HUES6 (cell line): ENCODE data around the gene STRA8.

Experiments
- H3K27ac ChIP-seq: 2 replicates; pipeline ENCODE4 v1.7.0; 2013; ENCODE audit warnings: low read depth, mild to moderate bottlenecking, low read length, inconsistent platforms
- H3K27me3 ChIP-seq: 2 replicates; pipeline ENCODE4 v1.6.1; 2013; ENCODE audit warnings: low read length; ENCODE audit not compliant: control insufficient read depth, insufficient read depth
- H3K36me3 ChIP-seq: 2 replicates; pipeline ENCODE4 v1.6.1; 2013; ENCODE audit warnings: low read length; ENCODE audit not compliant: control insufficient read depth, insufficient read depth
- H3K4me1 ChIP-seq: 2 replicates; pipeline ENCODE4 v1.6.1; 2013; ENCODE audit warnings: low read length; ENCODE audit not compliant: control insufficient read depth, insufficient read depth
- H3K4me3 ChIP-seq: 2 replicates; pipeline ENCODE4 v1.5.1; 2013; ENCODE audit warnings: low read depth, low read length
- H3K9ac ChIP-seq: one replicate; pipeline ENCODE4 v1.6.1; 2013; ENCODE audit warnings: mild to moderate bottlenecking, low read length
- H3K9me3 ChIP-seq: 2 replicates; pipeline ENCODE4 v1.6.1; 2013; ENCODE audit warnings: low read depth, low read length; ENCODE audit not compliant: control insufficient read depth, insufficient read depth

The STRA8 gene

DNA sequence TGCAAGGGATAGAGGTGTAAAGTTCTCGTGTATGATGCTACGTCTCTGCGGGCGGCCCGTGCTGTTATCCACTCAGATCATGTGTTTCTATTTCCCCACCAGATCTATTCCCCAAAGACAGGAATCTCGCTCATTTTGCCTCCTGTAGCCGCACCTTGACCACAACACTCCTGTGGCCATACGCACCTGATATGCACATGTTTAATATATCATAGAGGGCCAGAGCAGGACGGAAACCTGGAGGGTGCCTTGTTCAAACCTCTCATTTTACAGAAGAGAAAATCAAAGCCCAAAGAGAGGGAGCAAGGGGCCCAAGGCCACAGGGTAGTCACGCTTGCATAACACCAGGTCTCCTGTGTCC is 37.6 kb downstream of the STRA8 start:
- Histone ChIP-seq H3K27ac (no peak overlapping the region), H3K9me3 (peaks cover 7% of the 10 kb centered on the region), H3K9ac (no peak overlapping the region), H3K36me3 (no peaks in the 10 kb centered on the region), H3K4me1 (no peaks in the 10 kb centered on the region), H3K27me3 (no peaks in the 10 kb centered on the region), H3K4me3 (no peak overlapping the region)

DNA sequence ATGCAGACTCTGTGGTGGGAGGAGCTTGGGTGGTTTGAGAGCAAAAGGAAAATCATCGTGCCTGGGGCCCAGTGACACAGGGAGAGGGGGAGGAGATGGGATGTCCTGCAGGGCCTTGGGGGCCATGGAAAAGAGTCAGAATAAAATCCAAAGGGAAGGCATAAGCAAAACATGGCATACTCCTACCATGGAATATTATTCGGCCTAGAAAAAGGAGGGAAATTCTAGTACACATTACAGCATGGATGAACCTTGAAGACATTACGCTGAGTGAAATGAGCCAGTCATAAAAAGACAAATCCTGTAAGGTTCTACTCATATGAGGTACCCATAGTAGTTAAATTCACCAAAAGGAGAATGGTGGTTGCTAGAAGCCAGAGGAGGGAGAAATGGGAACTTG is 38.7 kb downstream of the STRA8 start:
- Histone ChIP-seq H3K27me3 (no peaks in the 10 kb centered on the region), H3K27ac (no peak overlapping the region), H3K9me3 (peaks cover under 1% of the 10 kb centered on the region; the same call in 1 of the 2 replicates), H3K4me1 (no peaks in the 10 kb centered on the region), H3K9ac (no peak overlapping the region), H3K4me3 (no peak overlapping the region), H3K36me3 (no peaks in the 10 kb centered on the region)

DNA sequence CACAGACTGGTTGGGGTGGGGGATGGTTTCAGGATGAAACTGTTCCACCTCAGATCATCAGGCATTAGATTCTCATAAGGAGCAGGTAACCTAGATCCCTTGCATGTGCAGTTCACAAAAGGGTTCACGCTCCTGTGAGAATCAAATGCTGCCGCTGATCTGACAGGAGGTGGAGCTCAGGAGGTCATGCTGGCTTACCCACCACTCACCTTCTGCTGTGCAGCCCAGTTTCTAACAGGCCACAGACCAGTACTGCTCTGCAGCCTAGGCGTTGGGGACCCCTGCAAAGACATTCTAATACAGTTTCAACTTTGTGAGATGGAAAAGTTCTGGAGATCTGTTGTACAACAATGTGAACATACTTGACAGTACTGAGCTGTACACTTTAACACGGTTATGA is 39.9 kb downstream of the STRA8 start:
- no peak overlapping the region for H3K4me3 ChIP-seq
- H3K27ac ChIP-seq = no peak overlapping the region
- no peaks in the 10 kb centered on the region for H3K27me3 ChIP-seq

DNA sequence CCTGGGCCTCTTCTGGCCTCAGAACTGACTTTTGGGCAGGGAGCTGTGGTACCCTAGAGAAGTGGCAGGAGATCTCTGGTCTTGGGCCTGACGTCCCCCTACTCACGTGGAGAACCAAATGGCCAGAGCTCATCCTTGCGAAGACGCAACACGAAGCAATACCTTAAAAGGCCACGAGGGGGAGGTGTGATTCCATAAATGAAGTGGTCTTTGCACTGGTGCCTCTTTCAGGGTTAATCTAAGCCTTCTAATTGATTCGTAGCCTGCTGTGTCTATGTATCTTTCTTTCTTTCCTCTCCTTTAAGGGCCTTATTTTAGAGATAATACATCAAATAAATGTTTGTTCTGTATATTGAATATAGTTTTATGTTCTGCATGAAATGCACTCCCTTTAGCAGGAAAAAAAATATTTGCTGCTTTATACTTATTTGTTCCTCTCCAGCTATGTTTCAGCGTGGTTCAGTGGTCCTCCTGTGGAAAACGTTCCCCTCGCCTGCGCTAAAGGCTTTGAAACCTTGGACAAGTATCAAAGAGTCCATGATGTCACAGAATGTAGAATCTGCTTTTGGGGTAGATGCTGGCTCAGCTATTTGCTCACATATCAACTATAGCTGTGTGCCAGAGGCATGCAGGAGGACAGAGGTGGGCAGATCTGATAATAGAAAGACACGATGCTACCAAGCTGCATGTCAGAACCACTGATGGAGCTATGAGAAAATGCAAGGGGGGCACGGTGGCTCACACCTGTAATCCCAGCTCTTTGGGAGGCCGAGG is 41.0 kb downstream of the STRA8 start:
- Histone ChIP-seq H3K4me3 (no peak overlapping the region), H3K27ac (no peak overlapping the region), H3K36me3 (no peaks in the 10 kb centered on the region), H3K4me1 (no peaks in the 10 kb centered on the region), H3K9ac (no peak overlapping the region), H3K9me3 (no peaks in the 10 kb centered on the region), H3K27me3 (no peaks in the 10 kb centered on the region)

More for the DNA sequence above, 39.9 kb downstream of the STRA8 start:
- no peaks in the 10 kb centered on the region for H3K4me1 ChIP-seq
- H3K9ac ChIP-seq = no peak overlapping the region
- no peaks in the 10 kb centered on the region for H3K36me3 ChIP-seq
- H3K9me3 ChIP-seq = no peaks in the 10 kb centered on the region

DNA sequence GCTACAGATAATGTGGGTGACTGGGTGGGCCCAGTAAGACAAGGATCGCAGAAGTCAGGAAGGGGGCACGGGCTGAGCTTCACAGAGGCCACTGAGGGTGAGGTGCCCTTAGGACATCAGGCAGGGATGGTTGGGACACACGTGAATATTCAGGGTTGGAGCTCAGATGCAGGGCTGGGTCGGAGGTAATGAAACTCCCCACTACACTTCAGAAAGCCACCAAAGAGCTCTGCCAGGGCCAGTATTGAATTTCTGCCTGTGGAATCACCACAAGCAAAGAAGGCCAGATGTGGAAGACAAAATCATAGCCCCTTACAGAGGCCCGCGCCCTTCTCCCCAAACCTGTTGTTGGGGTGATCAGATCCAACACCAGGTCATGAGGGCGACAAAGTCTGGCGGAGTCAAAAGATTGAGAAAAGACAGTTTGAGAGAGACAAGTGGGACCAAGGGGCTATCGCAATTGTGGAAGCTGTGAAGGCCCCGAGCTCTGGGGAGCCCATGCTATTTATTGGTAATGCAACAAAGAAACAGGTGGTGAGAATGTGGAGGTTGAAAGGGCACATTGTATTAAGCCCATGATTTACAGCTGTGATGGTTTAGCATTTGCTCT is 42.4 kb downstream of the STRA8 start:
- Histone ChIP-seq H3K27ac (no peak overlapping the region), H3K36me3 (no peaks in the 10 kb centered on the region), H3K4me3 (no peak overlapping the region), H3K27me3 (no peaks in the 10 kb centered on the region), H3K9ac (no peak overlapping the region), H3K9me3 (no peaks in the 10 kb centered on the region), H3K4me1 (no peaks in the 10 kb centered on the region)

DNA sequence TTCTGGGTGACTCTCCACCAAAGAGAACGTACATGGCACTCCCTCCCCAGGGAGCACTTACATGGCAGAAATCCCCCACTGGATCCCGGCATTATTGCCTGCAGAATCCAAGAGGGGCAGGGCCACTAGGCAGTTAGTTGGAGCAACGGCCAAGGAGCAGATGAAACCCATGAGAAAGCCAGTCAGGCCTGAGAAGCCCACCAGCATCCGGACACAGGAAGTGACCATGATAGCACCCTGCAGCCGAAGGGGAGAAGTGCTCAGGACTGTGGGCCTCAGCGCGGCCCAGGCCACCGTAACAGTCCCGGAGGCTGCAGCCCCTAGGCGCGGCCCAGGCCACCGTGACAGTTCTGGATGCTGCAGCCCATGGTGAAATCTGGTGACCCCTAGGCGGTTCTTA is 43.5 kb downstream of the STRA8 start:
- Histone ChIP-seq H3K9ac (no peak overlapping the region), H3K27ac (no peak overlapping the region), H3K36me3 (no peaks in the 10 kb centered on the region), H3K4me3 (no peak overlapping the region), H3K4me1 (no peaks in the 10 kb centered on the region), H3K9me3 (no peaks in the 10 kb centered on the region), H3K27me3 (no peaks in the 10 kb centered on the region)

DNA sequence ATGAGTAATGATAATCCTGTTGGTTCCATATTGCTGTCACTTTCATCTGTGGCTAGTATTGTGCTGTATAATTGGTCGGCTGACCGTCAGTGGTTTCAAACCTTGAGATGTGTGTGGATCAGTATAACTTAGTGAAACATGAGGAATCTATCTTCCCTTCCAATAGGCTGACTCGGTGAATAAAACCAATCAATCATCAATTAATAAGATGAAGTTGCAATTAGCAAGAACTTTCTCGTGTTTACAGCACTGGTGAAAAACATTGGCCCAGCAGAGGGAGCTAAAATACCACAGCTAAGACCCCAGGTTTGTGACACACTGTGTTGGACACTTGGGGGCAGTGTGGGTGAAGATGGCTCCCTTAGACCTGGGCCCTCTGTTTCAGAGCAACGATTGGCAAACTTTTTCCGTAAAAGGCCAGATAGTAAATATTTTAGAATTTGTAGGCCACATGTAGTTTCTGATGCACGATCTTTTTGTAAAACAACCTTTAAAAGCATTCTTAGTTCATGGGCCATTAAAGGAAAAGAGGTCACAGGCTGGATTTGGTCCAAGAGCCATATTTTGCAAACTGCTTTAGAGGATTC is 47.8 kb downstream of the STRA8 start:
- Histone ChIP-seq H3K36me3 (no peaks in the 10 kb centered on the region), H3K4me3 (no peak overlapping the region), H3K9me3 (no peaks in the 10 kb centered on the region), H3K4me1 (no peaks in the 10 kb centered on the region), H3K27me3 (no peaks in the 10 kb centered on the region), H3K9ac (no peak overlapping the region), H3K27ac (no peak overlapping the region)

DNA sequence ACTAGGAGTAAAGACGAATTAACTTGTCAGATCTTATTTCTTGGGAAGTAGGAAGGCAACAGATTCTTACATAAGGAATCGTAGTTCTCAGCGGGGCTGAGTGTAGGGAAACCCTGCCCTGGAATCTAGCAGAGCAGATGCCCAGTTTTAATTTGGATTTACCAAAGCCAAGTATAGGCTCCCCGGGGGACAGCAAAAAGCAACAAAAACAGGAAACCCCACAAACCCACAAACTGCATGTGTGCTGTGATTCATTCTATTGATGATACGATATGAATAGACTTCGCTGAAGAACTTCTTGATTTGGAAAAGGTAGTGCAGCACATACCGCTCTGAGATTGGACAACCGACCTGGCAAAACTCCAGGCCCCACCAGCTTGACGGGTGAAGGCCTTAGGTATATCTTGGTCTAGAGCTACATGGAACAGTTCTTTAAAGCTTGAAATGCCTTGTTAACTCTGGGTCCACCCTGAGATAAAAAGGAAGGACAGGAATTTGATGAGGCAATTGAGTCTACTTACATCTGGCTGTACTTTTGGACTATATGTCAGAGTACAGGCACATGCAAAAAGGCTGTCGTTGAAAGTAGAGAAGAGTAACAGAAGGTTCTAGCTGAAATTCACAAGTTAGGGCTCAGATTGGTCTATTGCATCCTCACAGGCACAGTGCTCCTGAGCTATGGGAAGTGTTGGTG is 49.1 kb downstream of the STRA8 start:
- no peaks in the 10 kb centered on the region for H3K4me1 ChIP-seq
- H3K36me3 ChIP-seq = no peaks in the 10 kb centered on the region
- H3K4me3 ChIP-seq = no peak overlapping the region
- H3K27me3 ChIP-seq = no peaks in the 10 kb centered on the region
- no peaks in the 10 kb centered on the region for H3K9me3 ChIP-seq
- H3K9ac ChIP-seq = no peak overlapping the region
- no peak overlapping the region for H3K27ac ChIP-seq

DNA sequence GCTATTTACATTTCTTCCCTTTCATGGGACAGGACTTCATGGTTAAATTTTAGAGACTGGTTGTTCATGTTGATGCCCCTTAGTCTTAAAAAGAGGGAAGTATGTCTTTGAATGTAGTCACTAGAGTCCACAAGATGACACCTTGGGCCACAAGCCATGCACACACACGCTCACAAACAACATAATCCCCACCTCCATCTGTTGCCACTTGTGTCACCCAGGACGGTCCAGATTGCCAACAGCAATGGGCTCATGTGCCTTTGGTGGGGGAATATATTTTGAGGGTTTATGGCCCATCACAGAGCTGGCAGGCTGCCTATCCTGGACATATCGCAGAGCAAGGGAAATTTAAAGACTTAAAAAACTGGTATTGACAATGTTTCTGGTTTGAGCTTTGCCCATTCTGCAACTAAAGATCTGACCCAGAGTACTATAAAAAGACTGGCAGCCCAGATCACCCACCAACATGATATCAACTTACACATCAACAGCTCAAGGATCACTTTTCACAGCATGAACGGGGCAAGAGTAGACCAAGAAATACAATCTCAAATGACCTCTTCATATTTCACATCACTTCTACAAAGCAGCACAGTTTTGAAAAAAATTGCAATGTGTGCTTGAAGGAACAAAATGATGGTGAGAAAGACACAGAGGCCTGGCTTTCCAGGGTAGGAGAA is 50.5 kb downstream of the STRA8 start:
- Histone ChIP-seq H3K4me1 (no peaks in the 10 kb centered on the region), H3K27ac (no peak overlapping the region), H3K36me3 (no peaks in the 10 kb centered on the region), H3K9me3 (no peaks in the 10 kb centered on the region), H3K9ac (no peak overlapping the region), H3K27me3 (no peaks in the 10 kb centered on the region), H3K4me3 (no peak overlapping the region)

DNA sequence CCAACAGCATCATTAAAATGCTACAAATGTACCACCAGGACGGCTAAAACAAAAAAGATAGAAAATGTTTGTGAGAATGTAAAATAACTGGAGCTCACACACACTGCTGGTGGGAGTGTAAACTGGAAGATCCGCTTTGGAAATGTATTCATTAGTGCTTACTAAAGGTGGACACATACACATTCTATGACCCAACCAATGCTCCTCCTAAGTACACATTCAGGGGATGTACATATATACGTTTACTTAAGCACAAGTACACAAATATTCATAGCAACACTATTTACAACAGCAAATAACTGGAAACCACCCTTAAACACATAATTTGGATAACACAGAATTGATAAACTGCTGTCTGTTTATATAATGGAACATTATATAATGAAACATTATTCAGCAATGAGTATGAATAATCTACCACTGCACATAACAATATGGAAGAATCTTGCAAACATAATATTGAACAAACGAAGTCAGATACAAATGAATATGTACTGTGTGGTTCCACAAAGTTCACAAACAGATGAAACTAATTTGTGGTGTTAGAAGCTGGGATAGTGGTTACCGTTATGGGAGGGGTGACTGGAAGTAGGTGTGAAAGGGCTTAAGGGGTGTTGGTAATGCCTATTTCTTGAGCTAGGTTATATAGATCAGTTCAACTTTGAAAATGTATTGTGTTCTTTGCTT is 52.1 kb downstream of the STRA8 start:
- Histone ChIP-seq H3K36me3 (no peaks in the 10 kb centered on the region), H3K9ac (no peak overlapping the region), H3K4me3 (no peak overlapping the region), H3K4me1 (no peaks in the 10 kb centered on the region), H3K27me3 (no peaks in the 10 kb centered on the region), H3K27ac (no peak overlapping the region), H3K9me3 (no peaks in the 10 kb centered on the region)
